NT2/D1 (cell line): ENCODE measurements around the gene POLR2J.
"Not testable (repeated sequence)": the region's sequence is repeated elsewhere in the genome, so short reads cannot be mapped to it uniquely, and the experiment has no call there.

Experiments used
- YY1 ChIP-seq: IDR thresholded peaks from 2 replicates; pipeline ENCODE4 v1.6.1; 2011; ENCODE audit not compliant: insufficient read length, insufficient read depth
- ZNF274 ChIP-seq: IDR thresholded peaks from 2 replicates; pipeline ENCODE4 v1.6.1; 2011; ENCODE audit warnings: mild to moderate bottlenecking, low read depth, low read length

DNA sequence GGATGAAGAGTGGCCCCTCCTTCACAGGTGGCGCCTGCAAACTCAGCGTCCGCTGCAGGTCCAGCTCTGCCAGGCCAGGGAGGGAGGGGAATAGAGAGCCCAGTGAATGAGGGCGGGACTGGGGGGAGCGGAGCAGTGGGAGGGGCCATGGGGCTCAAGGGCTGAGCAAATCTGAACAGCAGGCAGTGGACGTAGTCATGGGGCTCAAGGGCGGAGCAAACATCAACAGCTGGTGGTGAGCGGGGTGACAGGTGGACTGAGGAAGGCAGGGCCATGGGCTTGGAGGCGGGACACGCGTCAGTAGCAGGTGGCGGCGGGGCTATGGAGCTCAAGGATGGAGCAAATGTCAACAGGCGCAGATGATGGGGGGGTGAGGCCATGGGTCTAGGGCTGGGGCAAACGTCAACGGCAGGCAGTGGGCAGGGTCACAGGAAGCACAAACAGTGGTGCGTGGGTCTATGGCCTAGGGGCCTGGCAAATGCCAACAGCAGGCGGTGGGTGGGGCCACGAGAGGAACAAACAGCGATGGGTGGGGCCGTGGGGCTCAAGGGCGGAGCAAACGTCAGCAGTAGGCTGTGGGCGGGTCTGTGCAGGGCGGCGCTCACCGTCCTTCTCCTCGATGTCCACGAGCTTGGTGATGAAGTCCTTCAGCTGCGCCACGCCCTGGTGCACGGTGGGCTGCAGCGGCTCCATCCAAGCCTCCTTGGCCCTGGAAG is 14.7 kb upstream of the POLR2J start:
- TF ChIP-seq ZNF274, YY1: not testable (repeated sequence)
